GM06990 (cell line): Measurements from ENCODE around the gene FGF12.

ENCODE experiments used
- DNase-seq: peaks from one replicate; pipeline ENCODE4 v3.0.0-alpha.2; 2011; ENCODE audit not compliant: insufficient read length; ENCODE audit errors: extremely low read depth
- H3K27me3 ChIP-seq: replicated peaks from 2 replicates; pipeline ENCODE4 v1.6.0; 2011; ENCODE audit warnings: low read length; ENCODE audit not compliant: control insufficient read depth, insufficient read depth
- H3K36me3 ChIP-seq: 2 replicates; pipeline ENCODE4 v1.5.1; 2011; ENCODE audit warnings: low read length; ENCODE audit not compliant: control insufficient read depth, insufficient read depth
- H3K4me3 ChIP-seq: replicated peaks from 2 replicates; pipeline ENCODE4 v1.5.1; 2011; ENCODE audit warnings: low read depth, mild to moderate bottlenecking, control low read depth, low read length
- TF ChIP-seq, protein P1 (sequence below): IDR thresholded peaks from 2 replicates; pipeline ENCODE4 v1.5.1; 2011; ENCODE audit warnings: low read length, control low read depth, mild to moderate bottlenecking, inconsistent platforms; ENCODE audit not compliant: insufficient read depth, poor library complexity, severe bottlenecking

Gene FGF12

GRCh38 chr3:192710366-192710765 is 17.0 kb downstream of the FGF12 start:
- Histone ChIP-seq H3K27me3 (no peaks in the 10 kb centered on the region), H3K4me3 (no peak overlapping the region), H3K36me3 (no peaks in the 10 kb centered on the region)
- no peak for DNase-seq
- TF ChIP-seq, protein P1, sequence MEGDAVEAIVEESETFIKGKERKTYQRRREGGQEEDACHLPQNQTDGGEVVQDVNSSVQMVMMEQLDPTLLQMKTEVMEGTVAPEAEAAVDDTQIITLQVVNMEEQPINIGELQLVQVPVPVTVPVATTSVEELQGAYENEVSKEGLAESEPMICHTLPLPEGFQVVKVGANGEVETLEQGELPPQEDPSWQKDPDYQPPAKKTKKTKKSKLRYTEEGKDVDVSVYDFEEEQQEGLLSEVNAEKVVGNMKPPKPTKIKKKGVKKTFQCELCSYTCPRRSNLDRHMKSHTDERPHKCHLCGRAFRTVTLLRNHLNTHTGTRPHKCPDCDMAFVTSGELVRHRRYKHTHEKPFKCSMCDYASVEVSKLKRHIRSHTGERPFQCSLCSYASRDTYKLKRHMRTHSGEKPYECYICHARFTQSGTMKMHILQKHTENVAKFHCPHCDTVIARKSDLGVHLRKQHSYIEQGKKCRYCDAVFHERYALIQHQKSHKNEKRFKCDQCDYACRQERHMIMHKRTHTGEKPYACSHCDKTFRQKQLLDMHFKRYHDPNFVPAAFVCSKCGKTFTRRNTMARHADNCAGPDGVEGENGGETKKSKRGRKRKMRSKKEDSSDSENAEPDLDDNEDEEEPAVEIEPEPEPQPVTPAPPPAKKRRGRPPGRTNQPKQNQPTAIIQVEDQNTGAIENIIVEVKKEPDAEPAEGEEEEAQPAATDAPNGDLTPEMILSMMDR, result no peak

GRCh38 chr3:192706272-192706671 is 21.1 kb downstream of the FGF12 start:
- TF ChIP-seq, protein P1, result no peak
- no peaks in the 10 kb centered on the region for H3K27me3 ChIP-seq
- no peaks in the 10 kb centered on the region for H3K36me3 ChIP-seq
- DNase-seq, result no peak
- H3K4me3 ChIP-seq, result no peak overlapping the region

DNA sequence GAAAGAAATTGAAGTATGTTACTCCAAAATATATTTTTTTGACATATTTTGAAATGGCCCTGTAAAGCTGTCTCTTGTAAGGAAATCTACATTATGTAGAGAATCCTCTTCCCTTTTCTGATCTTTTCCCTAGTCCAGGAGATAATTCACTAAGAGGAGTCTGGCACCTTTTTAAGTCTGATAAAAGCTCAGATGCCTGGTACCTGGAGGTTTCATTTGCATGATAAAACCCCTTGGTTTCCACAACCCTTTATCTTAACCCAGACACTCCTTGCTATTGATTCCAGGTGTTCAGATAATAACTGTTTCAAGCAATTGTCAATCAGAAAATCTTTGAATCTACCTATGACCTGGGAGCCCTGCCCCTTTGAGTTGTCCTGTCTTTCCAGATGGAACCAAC is 26.5 kb downstream of the FGF12 start:
- TF ChIP-seq, protein P1, result no peak
- no peak overlapping the region for H3K4me3 ChIP-seq
- no peaks in the 10 kb centered on the region for H3K27me3 ChIP-seq
- no peaks in the 10 kb centered on the region for H3K36me3 ChIP-seq
- DNase-seq, result no peak

DNA sequence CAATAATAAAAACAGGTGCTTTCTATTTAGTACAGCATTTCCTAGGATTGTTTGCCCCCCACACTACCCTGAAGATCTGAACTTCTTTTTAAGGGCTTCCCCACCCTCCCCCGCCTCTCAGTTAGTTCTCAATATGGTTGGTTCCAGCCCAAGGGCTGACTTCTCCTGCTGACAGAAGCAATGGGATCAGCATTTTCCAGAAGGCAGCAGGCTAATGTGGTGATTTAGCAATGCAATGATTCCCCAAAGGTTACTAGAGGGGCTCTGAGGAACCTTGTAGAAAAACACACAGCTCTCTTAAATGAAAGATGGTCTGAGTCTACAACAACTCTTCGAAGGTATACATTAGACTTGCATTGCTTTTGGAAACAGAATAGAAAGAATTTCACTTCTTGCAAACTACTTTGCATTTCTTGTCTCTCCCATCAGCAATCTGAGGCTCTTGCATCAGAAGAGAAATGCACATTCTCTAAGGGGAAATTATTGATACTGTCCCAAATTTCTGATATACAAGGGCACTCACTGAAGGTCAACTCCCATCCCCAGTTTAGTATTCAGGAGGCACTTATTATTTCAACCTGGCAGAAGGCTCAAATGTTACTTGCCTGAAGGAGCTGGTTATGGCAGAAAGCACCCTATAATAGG is 30.3 kb downstream of the FGF12 start:
- TF ChIP-seq, protein P1, result no peak
- H3K27me3 ChIP-seq, result no peaks in the 10 kb centered on the region
- DNase-seq, result no peak

GRCh38 chr3:192687488-192688152 is 39.7 kb downstream of the FGF12 start:
- no peaks in the 10 kb centered on the region for H3K36me3 ChIP-seq
- TF ChIP-seq, protein P1, result no peak
- H3K4me3 ChIP-seq, result no peak overlapping the region
- H3K27me3 ChIP-seq, result no peaks in the 10 kb centered on the region
- no peak for DNase-seq

More for the DNA sequence above, 30.3 kb downstream of the FGF12 start:
- Histone ChIP-seq H3K4me3 (no peak overlapping the region), H3K36me3 (no peaks in the 10 kb centered on the region)

DNA sequence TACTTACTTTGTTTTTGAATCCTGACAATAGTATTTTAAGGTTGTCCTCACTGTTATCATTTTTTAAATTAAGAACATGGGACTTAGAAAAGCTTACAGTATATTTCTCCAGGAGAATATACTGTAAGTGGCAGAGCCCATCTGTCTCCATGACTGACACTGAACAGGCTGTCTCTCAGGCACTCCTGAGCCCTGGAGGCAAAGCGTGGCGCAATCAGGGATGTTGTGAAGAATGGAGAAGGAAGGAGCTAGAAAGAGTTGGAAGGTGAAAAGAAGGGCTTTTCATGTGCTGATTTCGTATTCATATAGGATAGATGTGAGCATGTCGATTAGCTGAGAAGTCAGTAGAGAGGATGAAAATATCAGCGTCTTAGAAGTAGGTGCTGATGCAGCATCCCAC is 41.5 kb downstream of the FGF12 start:
- TF ChIP-seq, protein P1, result no peak
- Histone ChIP-seq H3K27me3 (no peaks in the 10 kb centered on the region; the same call in 1 of the 2 replicates), H3K4me3 (no peak overlapping the region), H3K36me3 (no peaks in the 10 kb centered on the region)
- no peak for DNase-seq
